Measurements from ENCODE around the gene PTH2R. TPM values are rescaled to one million over a fixed set of nuclear protein-coding genes. Genes with fewer than 3 reads are reported as not detected.

The PTH2R gene
- total RNA-seq, 4 donors from 2014 or later, result not detected

GRCh38 chr2:208366215-208367127, 40.1 kb upstream of the PTH2R start:
- intact Hi-C loops (cut with DNase I; ENCODE audit: low total_unique reads), result no loop called here
- TF ChIP-seq POLR2A (IDR thresholded peaks at IDR 0.05) (no peak), POLR2AphosphoS5 (IDR thresholded peaks at IDR 0.05) (no peak), CTCF (IDR thresholded peaks at IDR 0.05) (no peak), EP300 (IDR thresholded peaks at IDR 0.05; ENCODE audit: low read depth) (no peak)
- Histone ChIP-seq H3K27ac (no peak overlapping the region), H3K27me3 (no peaks in the 10 kb centered on the region), H3K36me3 (no peaks in the 10 kb centered on the region), H3K4me1 (no peaks in the 10 kb centered on the region), H3K9me3 (peaks cover 5% of the 10 kb centered on the region in 2 donors), H3K4me3 (no peak overlapping the region)
- in situ Hi-C loops (cut with MboI; ENCODE audit: low pct_ligation_motif_present in 1 of 4, low pct_unique_long_range_greater_than_20kb in 1 of 4, low sequenced_read_pairs in 3 of 4), result no loop called here
- WGBS, 2 donors (ENCODE audit: low coverage in 1 of 2), result 60 to 62% methylated on average over 4 of the region's 4 CpGs
- DNase-seq, result no peak

GRCh38 chr2:208369091-208369490, 37.5 kb upstream of the PTH2R start:
- 100% methylated on average over 2 of the region's 2 CpGs; no CpG with 5 or more reads in 1 of the 2 donors for WGBS, 2 donors (ENCODE audit: low coverage in 1 of 2)
- in situ Hi-C loops (cut with MboI; ENCODE audit: low pct_ligation_motif_present in 1 of 4, low pct_unique_long_range_greater_than_20kb in 1 of 4, low sequenced_read_pairs in 3 of 4) (no loop called here), intact Hi-C loops (cut with DNase I; ENCODE audit: low total_unique reads) (no loop called here)
- H3K27ac ChIP-seq, result no peak overlapping the region
- H3K9me3 ChIP-seq, result peaks cover 5% of the 10 kb centered on the region in 2 donors
- no peaks in the 10 kb centered on the region for H3K4me1 ChIP-seq
- no peak for DNase-seq
- TF ChIP-seq EP300 (IDR thresholded peaks at IDR 0.05; ENCODE audit: low read depth) (no peak), POLR2AphosphoS5 (IDR thresholded peaks at IDR 0.05) (no peak), POLR2A (IDR thresholded peaks at IDR 0.05) (no peak)
- H3K36me3 ChIP-seq, result no peaks in the 10 kb centered on the region
- H3K4me3 ChIP-seq, result no peak overlapping the region
- H3K27me3 ChIP-seq, result no peaks in the 10 kb centered on the region

- H3K4me3 ChIP-seq, result no peak overlapping the region
- in situ Hi-C loops (cut with MboI; ENCODE audit: low pct_ligation_motif_present in 1 of 4, low pct_unique_long_range_greater_than_20kb in 1 of 4, low sequenced_read_pairs in 3 of 4), result no loop called here
- WGBS, 2 donors (ENCODE audit: low coverage in 1 of 2), result 76 to 77% methylated on average over 6 to 8 of the region's 8 CpGs
- H3K27me3 ChIP-seq, result no peaks in the 10 kb centered on the region
- TF ChIP-seq EP300 (IDR thresholded peaks at IDR 0.05; ENCODE audit: low read depth), result no peak
- no peak for TF ChIP-seq POLR2AphosphoS5 (IDR thresholded peaks at IDR 0.05)
- TF ChIP-seq CTCF (IDR thresholded peaks at IDR 0.05), result no peak
- TF ChIP-seq POLR2A (IDR thresholded peaks at IDR 0.05), result no peak
- no peak overlapping the region for H3K27ac ChIP-seq
- no peaks in the 10 kb centered on the region for H3K4me1 ChIP-seq
- no peak for DNase-seq
- intact Hi-C loops (cut with DNase I; ENCODE audit: low total_unique reads), result no loop called here
- no peaks in the 10 kb centered on the region for H3K9me3 ChIP-seq
- no peaks in the 10 kb centered on the region for H3K36me3 ChIP-seq
Observed at GRCh38 chr2:208370881-208371633, 35.5 kb upstream of the PTH2R start.

GRCh38 chr2:208371634-208371935, 35.0 kb upstream of the PTH2R start:
- WGBS, 2 donors (ENCODE audit: low coverage in 1 of 2), result 41 to 80% methylated on average over 1 of the region's 1 CpG
- TF ChIP-seq POLR2A (IDR thresholded peaks at IDR 0.05) (no peak), EP300 (IDR thresholded peaks at IDR 0.05; ENCODE audit: low read depth) (no peak), POLR2AphosphoS5 (IDR thresholded peaks at IDR 0.05) (no peak), CTCF (IDR thresholded peaks at IDR 0.05) (no peak)
- in situ Hi-C loops (cut with MboI; ENCODE audit: low pct_ligation_motif_present in 1 of 4, low pct_unique_long_range_greater_than_20kb in 1 of 4, low sequenced_read_pairs in 3 of 4) (no loop called here), intact Hi-C loops (cut with DNase I; ENCODE audit: low total_unique reads) (no loop called here)
- DNase-seq, result no peak
- Histone ChIP-seq H3K27me3 (no peaks in the 10 kb centered on the region), H3K27ac (no peak overlapping the region), H3K9me3 (no peaks in the 10 kb centered on the region), H3K4me1 (no peaks in the 10 kb centered on the region), H3K36me3 (no peaks in the 10 kb centered on the region), H3K4me3 (no peak overlapping the region)
